CD1c-positive myeloid dendritic cell (primary cell): Measurements from ENCODE around the gene HOXA2.

ENCODE experiments used
- DNase-seq: peaks from one replicate; pipeline ENCODE4 v3.0.0-alpha.2; 2016; ENCODE audit errors: extremely low spot score

Gene HOXA2

GRCh38 chr7:27111751-27112277, 9.3 kb upstream of the HOXA2 start:
- DNase-seq: no peak

GRCh38 chr7:27111042-27111750, 8.7 kb upstream of the HOXA2 start:
- no peak for DNase-seq

GRCh38 chr7:27110186-27111031, 7.9 kb upstream of the HOXA2 start:
- no peak for DNase-seq

- DNase-seq: no peak
These were observed 7.1 kb upstream of the HOXA2 start for GRCh38 chr7:27109466-27110185.

GRCh38 chr7:27108390-27109127, 6.1 kb upstream of the HOXA2 start:
- DNase-seq: no peak

- DNase-seq: no peak
These were observed 5.2 kb upstream of the HOXA2 start for GRCh38 chr7:27107391-27108381.

GRCh38 chr7:27106901-27107240, 4.4 kb upstream of the HOXA2 start:
- no peak for DNase-seq

GRCh38 chr7:27106181-27106900, 3.9 kb upstream of the HOXA2 start:
- no peak for DNase-seq

GRCh38 chr7:27105301-27106031, 3.0 kb upstream of the HOXA2 start:
- DNase-seq: no peak

GRCh38 chr7:27104341-27105058, 2.0 kb upstream of the HOXA2 start:
- no peak for DNase-seq

GRCh38 chr7:27103489-27104226, 1.2 kb upstream of the HOXA2 start:
- no peak for DNase-seq

GRCh38 chr7:27101957-27102580, 414 bp downstream of the HOXA2 start:
- DNase-seq: no peak

- no peak for DNase-seq
These were observed 1.1 kb downstream of the HOXA2 start for GRCh38 chr7:27101171-27101956.

- DNase-seq: no peak
These were observed 1.8 kb downstream of the HOXA2 start for GRCh38 chr7:27100694-27101170.

GRCh38 chr7:27099453-27100370, 2.8 kb downstream of the HOXA2 start:
- DNase-seq: no peak
